HepG2 (cell line): ENCODE results near the gene RBM25. TPM values are rescaled to one million over a fixed set of nuclear protein-coding genes. Genes with fewer than 3 reads are reported as not detected.

Source experiments
- BCL6 ChIP-seq: IDR thresholded peaks from 2 replicates; pipeline ENCODE4 v1.6.1; 2016; ENCODE audit warnings: missing genetic modification reagents, missing compliant biosample characterization
- BCLAF1 ChIP-seq: fragments of 450-650 bp; IDR thresholded peaks from 2 replicates; pipeline ENCODE4 v1.6.1; 2017; ENCODE audit warnings: mild to moderate bottlenecking
- ETV6 ChIP-seq: sonication (generic); formaldehyde crosslinking; conservative IDR thresholded peaks from 2 replicates; pipeline ENCODE4 v1.4.0; 2020; ENCODE audit warnings: missing genetic modification reagents
- KDM3A ChIP-seq: IDR thresholded peaks from 2 replicates; pipeline ENCODE4 v1.6.1; 2018; ENCODE audit warnings: low read depth, missing compliant biosample characterization
- MAFG ChIP-seq: sonication (generic); formaldehyde crosslinking; IDR thresholded peaks from 2 replicates; pipeline ENCODE4 v1.5.1; 2020; ENCODE audit warnings: mild to moderate bottlenecking, missing genetic modification reagents
- MTF2 ChIP-seq: sonication (generic); formaldehyde crosslinking; IDR thresholded peaks from 2 replicates; pipeline ENCODE4 v1.5.0; 2020; ENCODE audit warnings: missing genetic modification reagents, borderline replicate concordance
- NFKBIZ ChIP-seq: IDR thresholded peaks from 2 replicates; pipeline ENCODE4 v1.6.1; 2018; ENCODE audit warnings: missing genetic modification reagents, missing compliant biosample characterization
- PHF20 ChIP-seq: sonication (generic); formaldehyde crosslinking; IDR thresholded peaks from 2 replicates; pipeline ENCODE4 v1.5.0; 2020; ENCODE audit warnings: mild to moderate bottlenecking, missing genetic modification reagents
- SSRP1 ChIP-seq: IDR thresholded peaks from 2 replicates; pipeline ENCODE4 v1.6.1; 2016; ENCODE audit warnings: control low read depth
- THAP11 ChIP-seq: IDR thresholded peaks from 2 replicates; pipeline ENCODE4 v1.6.1; 2016; ENCODE audit warnings: missing biosample characterization, missing genetic modification reagents
- YEATS2 ChIP-seq: sonication (generic); formaldehyde crosslinking; IDR thresholded peaks from 2 replicates; pipeline ENCODE4 v1.4.0; 2020; ENCODE audit warnings: missing genetic modification reagents, borderline replicate concordance
- ZBTB3 ChIP-seq: sonication (generic); formaldehyde crosslinking; IDR thresholded peaks from 2 replicates; pipeline ENCODE4 v1.4.0; 2020; ENCODE audit warnings: low read depth, mild to moderate bottlenecking, moderate library complexity, missing genetic modification reagents, borderline replicate concordance
- ZFP1 ChIP-seq: IDR thresholded peaks from 2 replicates; pipeline ENCODE4 v1.6.1; 2016
- ZNF142 ChIP-seq: sonication (generic); formaldehyde crosslinking; IDR thresholded peaks from 2 replicates; pipeline ENCODE4 v1.4.0; 2020; ENCODE audit warnings: missing genetic modification reagents
- ZNF207 ChIP-seq: fragments of 450-650 bp; IDR thresholded peaks from 2 replicates; pipeline ENCODE4 v1.6.1; 2016; ENCODE audit warnings: antibody characterized with exemption, borderline replicate concordance
- ZNF333 ChIP-seq: sonication (generic); formaldehyde crosslinking; IDR thresholded peaks from 2 replicates; pipeline ENCODE4 v1.4.0; 2020; ENCODE audit warnings: mild to moderate bottlenecking, missing genetic modification reagents, borderline replicate concordance
- ZNF501 ChIP-seq: sonication (generic); formaldehyde crosslinking; IDR thresholded peaks from 2 replicates; pipeline ENCODE4 v1.5.1; 2020; ENCODE audit warnings: mild to moderate bottlenecking, moderate library complexity, missing genetic modification reagents
- ZNF629 ChIP-seq: sonication (generic); formaldehyde crosslinking; conservative IDR thresholded peaks from 2 replicates; pipeline ENCODE4 v1.5.0; 2020; ENCODE audit warnings: missing genetic modification reagents
- ZNF777 ChIP-seq: sonication (generic); formaldehyde crosslinking; IDR thresholded peaks from 2 replicates; pipeline ENCODE4 v1.4.0; 2020; ENCODE audit warnings: missing genetic modification reagents
- polyA plus RNA-seq, 8 experiments: library from polyadenylated mRNA; depleted of rRNA in 3 of 8; stranded (reverse) in 7 of 8; unstranded in 1 of 8; fragments of >200 nt; fragmentation: Illumina TruSeq in 4 of 8; extraction: Trizol in 4 of 8; gene quantifications; 2 replicates each; pipeline versions ENCODE4 v1.2.1 to v1.2.3, GENCODE V29; 2011 to 2016; ENCODE audit warnings: low read depth in 4 of 8, missing spikeins in 1 of 8, mixed read lengths in 1 of 8; ENCODE audit not compliant: insufficient read depth in 1 of 8
- total RNA-seq, 5 experiments: library from RNA; depleted of rRNA; stranded (reverse); fragments of >200 nt; fragmentation: Illumina TruSeq; extraction: Trizol; gene quantifications; 2 replicates each; pipeline ENCODE4 v1.2.3, GENCODE V29; 2016; ENCODE audit warnings: low read depth in 1 of 5
- TF ChIP-seq, protein P1 (sequence below): sonication (generic); formaldehyde crosslinking; IDR thresholded peaks from 2 replicates; pipeline ENCODE4 v1.4.0; 2020; ENCODE audit warnings: missing genetic modification reagents, borderline replicate concordance

The RBM25 gene
- total and polyA plus RNA-seq, 2 of the 13 experiments (the other 11 are each of a cell fraction or from before 2014, with no cell fraction given), result 34.1 to 65.9 TPM

- no peak for TF ChIP-seq BCLAF1
- no peak for TF ChIP-seq NFKBIZ
- TF ChIP-seq ETV6 (CRISPR knock-in tag), result no peak
- TF ChIP-seq ZNF207, result no peak
- TF ChIP-seq, protein P1, sequence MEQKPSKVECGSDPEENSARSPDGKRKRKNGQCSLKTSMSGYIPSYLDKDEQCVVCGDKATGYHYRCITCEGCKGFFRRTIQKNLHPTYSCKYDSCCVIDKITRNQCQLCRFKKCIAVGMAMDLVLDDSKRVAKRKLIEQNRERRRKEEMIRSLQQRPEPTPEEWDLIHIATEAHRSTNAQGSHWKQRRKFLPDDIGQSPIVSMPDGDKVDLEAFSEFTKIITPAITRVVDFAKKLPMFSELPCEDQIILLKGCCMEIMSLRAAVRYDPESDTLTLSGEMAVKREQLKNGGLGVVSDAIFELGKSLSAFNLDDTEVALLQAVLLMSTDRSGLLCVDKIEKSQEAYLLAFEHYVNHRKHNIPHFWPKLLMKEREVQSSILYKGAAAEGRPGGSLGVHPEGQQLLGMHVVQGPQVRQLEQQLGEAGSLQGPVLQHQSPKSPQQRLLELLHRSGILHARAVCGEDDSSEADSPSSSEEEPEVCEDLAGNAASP, result no peak
- 0 out of 2 replicates have a peak, but pooled peaks have one; percentile 36 for TF ChIP-seq ZFP1 (CRISPR knock-in tag)
- no peak for TF ChIP-seq KDM3A (CRISPR knock-in tag)
- no peak for TF ChIP-seq BCL6 (CRISPR knock-in tag)
- TF ChIP-seq YEATS2, result peak; percentile 76
- TF ChIP-seq PHF20, result peak; percentile 70
- peak; percentile 58; the same call in 1 of the 2 replicates for TF ChIP-seq ZNF777
- TF ChIP-seq SSRP1 (CRISPR knock-in tag), result no peak
- 0 out of 2 replicates have a peak, but pooled peaks have one; percentile 57 for TF ChIP-seq ZNF333 (CRISPR knock-in tag)
- TF ChIP-seq ZNF142 (CRISPR knock-in tag), result no peak
- no peak for TF ChIP-seq MTF2 (CRISPR knock-in tag)
- TF ChIP-seq ZNF629 (CRISPR knock-in tag), result no peak
- peak; percentile 100 for TF ChIP-seq THAP11 (CRISPR knock-in tag)
- TF ChIP-seq ZBTB3, result no peak
- TF ChIP-seq MAFG (CRISPR knock-in tag), result no peak
- TF ChIP-seq ZNF501 (CRISPR knock-in tag), result peak; percentile 83
Observed at GRCh38 chr14:73026845-73027542, 31.3 kb upstream of the RBM25 start, which contains the start of gene ZFYVE1 (continued).
